ACC112 (cell line): ENCODE data around the gene HSPB3.
"Not testable (repeated sequence)": the region's sequence is repeated elsewhere in the genome, so short reads cannot be mapped to it uniquely, and the experiment has no call there.

ENCODE experiments used
- H2AFZ ChIP-seq: fragments of 200-600 bp; sonication (generic); one replicate; pipeline ENCODE4 v1.6.0; 2017; ENCODE audit warnings: antibody characterized with exemption, low read length; ENCODE audit not compliant: unreplicated experiment
- H3K27ac ChIP-seq: fragments of 200-600 bp; sonication (generic); 2 replicates; pipeline ENCODE4 v1.5.1; 2014; ENCODE audit warnings: low read depth, mild to moderate bottlenecking, antibody characterized with exemption, low read length, moderate library complexity
- H3K27me3 ChIP-seq: fragments of 200-600 bp; sonication (generic); 2 replicates; pipeline ENCODE4 v1.6.1; 2014; ENCODE audit warnings: mild to moderate bottlenecking, antibody characterized with exemption, low read length, moderate library complexity, mixed read lengths; ENCODE audit not compliant: insufficient read depth
- H3K36me3 ChIP-seq: fragments of 200-600 bp; sonication (generic); 2 replicates; pipeline ENCODE4 v1.6.1; 2016; ENCODE audit warnings: mild to moderate bottlenecking, antibody characterized with exemption, low read length, moderate library complexity, mixed read lengths; ENCODE audit not compliant: insufficient read depth
- H3K4me1 ChIP-seq: fragments of 200-600 bp; sonication (generic); one replicate; pipeline ENCODE4 v1.6.1; 2016; ENCODE audit warnings: low read length, mixed read lengths; ENCODE audit not compliant: insufficient read depth, unreplicated experiment, control insufficient read depth
- H3K4me3 ChIP-seq: fragments of 200-600 bp; sonication (generic); 2 replicates; pipeline ENCODE4 v1.5.1; 2014; ENCODE audit warnings: mild to moderate bottlenecking, low read depth, low read length
- H3K79me2 ChIP-seq: fragments of 200-600 bp; sonication (generic); one replicate; pipeline ENCODE4 v1.6.0; 2016; ENCODE audit warnings: low read length; ENCODE audit not compliant: control insufficient read depth, unreplicated experiment, insufficient read depth

The HSPB3 gene

DNA sequence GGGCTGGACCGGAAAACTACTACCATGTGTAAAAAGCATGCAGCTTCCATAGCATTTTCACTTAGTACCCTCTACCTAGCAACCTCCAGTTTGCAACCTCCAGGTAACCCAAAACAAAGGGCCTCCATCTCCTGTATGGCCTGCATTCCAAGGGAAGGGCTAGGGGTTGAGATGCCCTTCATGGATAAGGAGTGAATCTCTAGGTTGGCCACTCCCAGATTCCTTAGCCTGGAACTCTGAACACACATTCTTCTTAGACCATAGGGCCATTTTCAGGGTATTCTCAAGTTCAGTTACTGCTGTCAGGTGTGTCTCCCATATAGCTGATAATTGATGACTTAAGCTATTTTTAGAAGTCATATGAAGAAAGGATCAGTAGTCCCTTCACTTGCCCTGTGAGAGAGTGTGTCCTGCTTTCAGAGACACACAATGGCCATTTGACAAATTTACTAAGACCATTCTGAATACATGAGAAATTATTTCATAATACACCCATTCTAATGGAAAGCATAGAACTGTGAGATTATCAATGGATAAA is 22.5 kb downstream of the HSPB3 start:
- Histone ChIP-seq H3K4me1 (no peaks in the 10 kb centered on the region), H3K36me3 (no peaks in the 10 kb centered on the region), H3K27me3 (peaks cover 6% of the 10 kb centered on the region; the same call in 1 of the 2 replicates), H2AFZ (no peak overlapping the region), H3K4me3 (no peak overlapping the region), H3K27ac (no peak overlapping the region), H3K79me2 (no peaks in the 10 kb centered on the region)

DNA sequence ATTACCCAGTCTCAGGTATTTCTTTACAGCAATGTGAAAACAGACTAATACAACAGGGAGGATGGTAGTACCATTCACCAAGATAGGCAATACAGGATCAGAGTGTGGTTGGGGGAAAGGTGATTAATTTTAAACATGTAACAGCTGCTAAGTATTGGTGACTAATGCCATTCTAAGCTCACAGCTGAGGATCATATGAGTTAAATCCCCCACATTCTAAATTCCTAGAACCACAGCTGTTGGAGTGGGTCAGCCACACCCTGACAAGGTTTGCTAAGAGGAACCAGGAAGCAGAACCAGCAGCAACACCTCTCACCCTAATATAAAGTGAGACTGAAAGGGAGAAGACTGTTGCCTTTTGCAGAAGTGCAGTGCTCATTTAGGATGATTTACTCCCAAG is 24.8 kb downstream of the HSPB3 start:
- no peaks in the 10 kb centered on the region for H3K79me2 ChIP-seq
- H3K27me3 ChIP-seq = peaks cover 6% of the 10 kb centered on the region; the same call in 1 of the 2 replicates
- no peaks in the 10 kb centered on the region for H3K36me3 ChIP-seq
- H3K4me3 ChIP-seq = no peak overlapping the region
- no peaks in the 10 kb centered on the region for H3K4me1 ChIP-seq
- H3K27ac ChIP-seq = no peak overlapping the region
- H2AFZ ChIP-seq = no peak overlapping the region

DNA sequence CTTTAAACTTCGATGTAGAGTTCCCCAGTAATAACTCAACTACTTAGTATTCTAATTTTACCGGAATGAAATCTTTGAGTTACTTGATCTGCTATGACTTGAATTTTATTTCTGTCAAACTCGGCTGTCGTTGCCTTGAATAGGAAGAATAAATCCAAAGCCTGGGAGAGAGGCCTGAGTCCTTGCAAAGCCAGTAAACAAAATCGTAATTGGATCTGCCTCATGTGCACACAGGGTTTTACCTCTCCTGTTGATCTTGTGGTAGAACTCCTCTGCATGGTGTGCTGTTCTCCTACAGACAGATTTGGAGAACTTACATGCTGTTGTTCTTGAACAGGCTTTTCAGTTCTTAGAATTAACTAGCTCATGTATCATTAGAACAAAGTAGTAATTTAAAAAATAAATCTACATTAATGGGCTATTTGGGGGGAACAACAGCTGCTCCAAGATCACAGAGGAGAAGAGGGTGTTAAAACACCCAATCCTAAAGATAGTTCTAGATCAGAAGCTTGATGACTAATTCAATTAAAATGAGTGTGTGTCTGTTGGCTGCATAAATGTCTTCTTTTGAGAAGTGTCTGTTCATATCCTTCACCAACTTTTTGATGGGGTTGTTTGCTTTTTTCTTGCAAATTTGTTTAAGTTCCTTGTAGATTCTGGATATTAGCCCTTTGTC is 28.9 kb downstream of the HSPB3 start:
- Histone ChIP-seq H3K4me3 (no peak overlapping the region), H3K36me3 (no peaks in the 10 kb centered on the region), H3K79me2 (no peaks in the 10 kb centered on the region), H3K27me3 (peaks cover 6% of the 10 kb centered on the region; the same call in 1 of the 2 replicates), H3K4me1 (no peaks in the 10 kb centered on the region), H2AFZ (no peak overlapping the region), H3K27ac (no peak overlapping the region)

DNA sequence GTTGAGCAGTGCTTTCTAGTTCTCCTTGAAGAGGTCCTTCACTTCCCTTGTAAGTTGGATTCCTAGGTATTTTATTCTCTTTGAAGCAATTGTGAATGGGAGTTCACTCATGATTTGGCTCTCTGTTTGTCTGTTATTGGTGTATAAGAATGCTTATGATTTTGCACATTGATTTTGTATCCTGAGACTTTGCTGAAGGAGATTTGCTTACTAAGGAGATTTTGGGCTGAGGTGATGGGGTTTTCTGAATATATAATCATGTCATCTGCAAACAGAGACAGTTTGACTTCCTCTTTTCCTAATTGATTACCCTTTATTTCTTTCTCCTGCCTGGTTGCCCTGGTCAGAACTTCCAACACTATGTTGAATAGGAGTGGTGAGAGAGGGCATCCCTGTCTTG is 30.2 kb downstream of the HSPB3 start:
- not testable (repeated sequence) for H2AFZ ChIP-seq, H3K4me3 ChIP-seq, H3K27ac ChIP-seq, H3K36me3 ChIP-seq, H3K4me1 ChIP-seq, H3K79me2 ChIP-seq, H3K27me3 ChIP-seq

DNA sequence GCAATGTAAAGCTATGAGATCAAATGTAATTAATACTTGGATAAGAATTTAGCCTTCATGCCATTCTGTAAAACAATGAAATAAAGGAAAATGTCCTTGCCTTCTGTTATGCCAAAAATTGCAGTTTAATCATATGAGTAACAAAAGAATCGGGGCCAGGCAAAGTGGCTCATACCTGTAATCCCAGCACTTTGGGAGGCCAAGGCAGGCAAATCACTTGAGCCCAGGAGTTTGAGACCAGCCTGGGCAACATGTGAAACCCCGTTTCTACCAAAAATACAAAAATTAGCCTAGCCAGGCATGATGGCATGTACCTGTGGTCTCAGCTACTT is 34.1 kb downstream of the HSPB3 start:
- not testable (repeated sequence) for H3K36me3 ChIP-seq, H3K27ac ChIP-seq, H3K79me2 ChIP-seq, H3K4me3 ChIP-seq, H3K4me1 ChIP-seq, H2AFZ ChIP-seq, H3K27me3 ChIP-seq

DNA sequence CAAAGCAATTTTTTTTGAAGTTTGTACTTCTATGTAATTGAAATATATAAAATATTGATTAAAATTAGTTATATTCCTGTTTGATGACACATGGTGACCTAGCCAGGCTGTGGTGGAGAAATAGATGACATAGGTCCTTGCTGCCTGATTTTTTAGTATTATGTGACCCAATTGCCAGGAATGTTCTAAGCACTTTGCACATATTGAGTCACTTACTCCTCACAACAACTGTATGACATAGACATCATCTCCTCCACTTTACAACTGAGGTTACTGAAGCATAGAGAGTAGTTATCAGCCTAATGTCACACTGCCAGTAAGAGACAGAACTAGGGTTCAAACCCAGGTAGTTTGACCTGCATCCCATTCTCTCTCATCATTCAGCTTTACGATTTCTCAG is 35.8 kb downstream of the HSPB3 start:
- peaks cover 16% of the 10 kb centered on the region for H3K27me3 ChIP-seq
- no peak overlapping the region for H2AFZ ChIP-seq
- H3K36me3 ChIP-seq = no peaks in the 10 kb centered on the region
- H3K79me2 ChIP-seq = no peaks in the 10 kb centered on the region
- peaks cover 9% of the 10 kb centered on the region for H3K4me1 ChIP-seq
- no peak overlapping the region for H3K27ac ChIP-seq
- no peak overlapping the region for H3K4me3 ChIP-seq

DNA sequence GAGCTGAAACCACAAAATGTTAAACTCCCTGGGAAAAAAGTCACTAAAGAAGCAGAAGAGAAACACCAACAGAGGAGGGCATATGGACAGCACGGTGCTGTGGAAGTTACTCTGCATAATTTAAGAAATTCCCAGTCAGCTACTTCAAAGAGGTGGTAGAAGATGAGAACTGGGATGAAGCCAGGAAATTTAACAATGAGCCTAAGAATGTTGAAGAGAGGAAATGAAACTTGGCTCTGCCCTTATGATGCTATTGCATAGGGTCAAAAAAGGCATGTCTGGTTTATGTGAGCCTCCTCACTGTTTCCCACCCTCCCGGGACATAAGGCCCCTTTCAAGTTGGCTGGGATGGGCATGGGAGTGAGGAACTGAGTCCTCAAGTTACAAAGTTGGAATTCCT is 36.7 kb downstream of the HSPB3 start:
- Histone ChIP-seq H3K4me3 (no peak overlapping the region), H2AFZ (no peak overlapping the region), H3K36me3 (no peaks in the 10 kb centered on the region), H3K27ac (no peak overlapping the region), H3K4me1 (peaks cover 9% of the 10 kb centered on the region), H3K79me2 (no peaks in the 10 kb centered on the region), H3K27me3 (peaks cover 16% of the 10 kb centered on the region)

DNA sequence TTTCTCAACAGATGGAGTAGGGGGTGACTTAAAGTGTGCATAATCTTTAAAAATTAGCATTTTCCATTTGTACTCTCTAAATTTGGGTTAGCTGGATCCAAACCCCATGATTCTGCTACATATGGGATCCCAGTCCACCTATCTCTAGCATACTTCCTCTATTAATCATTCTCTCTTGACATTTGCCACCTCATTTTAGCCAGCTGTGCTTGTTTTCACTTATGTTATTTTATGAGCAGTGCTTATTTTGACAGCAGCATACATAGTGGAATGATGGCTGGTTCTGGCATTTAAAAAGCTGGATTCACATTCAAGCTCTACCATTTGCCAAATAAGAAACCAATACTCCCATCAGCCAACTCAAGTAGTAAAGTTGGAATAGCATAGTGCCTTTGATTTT is 39.5 kb downstream of the HSPB3 start:
- H3K79me2 ChIP-seq = no peaks in the 10 kb centered on the region
- H3K36me3 ChIP-seq = no peaks in the 10 kb centered on the region
- H3K27ac ChIP-seq = no peak overlapping the region
- H3K4me3 ChIP-seq = no peak overlapping the region
- peaks cover 16% of the 10 kb centered on the region for H3K27me3 ChIP-seq
- no peak overlapping the region for H2AFZ ChIP-seq
- peaks cover 9% of the 10 kb centered on the region for H3K4me1 ChIP-seq
